Lower lobe of right lung (tissue), 2 donors: ENCODE results near the gene MRGPRD. TPM values are rescaled to one million over a fixed set of nuclear protein-coding genes. Genes with fewer than 3 reads are reported as not detected.

Source experiments
- ATAC-seq, 2 donors: fragments of 200-7000 bp; cut with Tn5 transposase; one replicate each; pipeline ENCODE4 v1.9.1; 2020 to 2022; ENCODE audit warnings: mild to moderate bottlenecking in 2 of 2, moderate library complexity in 2 of 2
- DNase-seq: peaks from one replicate; pipeline ENCODE4 v3.0.0-alpha.2; 2020
- H3K27ac ChIP-seq: fragments of 200-600 bp; one replicate; pipeline ENCODE4 v1.8.0; 2022
- H3K27me3 ChIP-seq: fragments of 200-600 bp; one replicate; pipeline ENCODE4 v1.8.0; 2022; ENCODE audit warnings: low read depth
- H3K36me3 ChIP-seq: fragments of 200-600 bp; one replicate; pipeline ENCODE4 v1.8.0; 2022; ENCODE audit warnings: mild to moderate bottlenecking
- H3K4me1 ChIP-seq: fragments of 200-600 bp; one replicate; pipeline ENCODE4 v1.8.0; 2022
- H3K4me3 ChIP-seq: fragments of 200-600 bp; one replicate; pipeline ENCODE4 v1.8.0; 2022; ENCODE audit warnings: mild to moderate bottlenecking
- H3K9me3 ChIP-seq: fragments of 200-600 bp; one replicate; pipeline ENCODE4 v1.8.0; 2022
- CTCF ChIP-seq: fragments of 200-600 bp; IDR thresholded peaks from one replicate; pipeline ENCODE4 v1.8.0; 2022; ENCODE audit warnings: antibody characterized with exemption, mild to moderate bottlenecking
- intact Hi-C: fragments of 100-400 bp; cut with DNase I; formaldehyde crosslinking; loops from one replicate; pipeline ENCODE4 v1.11.0; 2022
- total RNA-seq: library from RNA; stranded (reverse); fragmentation: NEBNext Ultra II Directional; extraction: Animal tissue kit (Norgen Biotek cat#: 25700); gene quantifications from one replicate; pipeline ENCODE4 v1.2.1, GENCODE V29; 2021
- donor health status: DM: no; HTN: yes; CAD: no; lungs with severe emphysema.

Gene MRGPRD
- total RNA-seq, 1 donor from 2014 or later = not detected

GRCh38 chr11:68988491-68988890 is 7.7 kb upstream of the MRGPRD start:
- H3K27me3 ChIP-seq = peaks cover 20% of the 10 kb centered on the region
- no peak overlapping the region for H3K27ac ChIP-seq
- peaks cover 10% of the 10 kb centered on the region for H3K9me3 ChIP-seq
- DNase-seq (no peak), ATAC-seq (no peak)
- H3K4me3 ChIP-seq = no peak overlapping the region
- intact Hi-C loops = no loop called here
- no peaks in the 10 kb centered on the region for H3K36me3 ChIP-seq
- TF ChIP-seq CTCF = no peak
- H3K4me1 ChIP-seq = no peaks in the 10 kb centered on the region

- ATAC-seq (no peak), DNase-seq (no peak)
- Histone ChIP-seq H3K27ac (no peak overlapping the region), H3K27me3 (peaks cover 12% of the 10 kb centered on the region), H3K4me1 (no peaks in the 10 kb centered on the region), H3K9me3 (peaks cover 12% of the 10 kb centered on the region), H3K4me3 (no peak overlapping the region), H3K36me3 (no peaks in the 10 kb centered on the region)
- TF ChIP-seq CTCF = no peak
- intact Hi-C loops = no loop called here
Measured at GRCh38 chr11:68987211-68987610, 6.4 kb upstream of the MRGPRD start.

GRCh38 chr11:68983801-68984200 is 3.0 kb upstream of the MRGPRD start:
- intact Hi-C loops = no loop called here
- Histone ChIP-seq H3K27me3 (no peaks in the 10 kb centered on the region), H3K4me1 (no peaks in the 10 kb centered on the region), H3K4me3 (no peak overlapping the region), H3K36me3 (no peaks in the 10 kb centered on the region), H3K9me3 (peaks cover 14% of the 10 kb centered on the region), H3K27ac (no peak overlapping the region)
- ATAC-seq = no peak
- TF ChIP-seq CTCF = no peak
- DNase-seq = no peak

- no peak overlapping the region for H3K4me3 ChIP-seq
- ATAC-seq = no peak
- no peak for TF ChIP-seq CTCF
- DNase-seq = no peak
- H3K4me1 ChIP-seq = no peaks in the 10 kb centered on the region
- intact Hi-C loops = no loop called here
- H3K36me3 ChIP-seq = no peaks in the 10 kb centered on the region
- no peaks in the 10 kb centered on the region for H3K27me3 ChIP-seq
- no peak overlapping the region for H3K27ac ChIP-seq
- H3K9me3 ChIP-seq = peaks cover 11% of the 10 kb centered on the region
Measured at GRCh38 chr11:68982134-68982533, 1.3 kb upstream of the MRGPRD start.

GRCh38 chr11:68979931-68980775 is 633 bp downstream of the MRGPRD start:
- H3K27me3 ChIP-seq = no peaks in the 10 kb centered on the region
- intact Hi-C loops = no loop called here
- H3K9me3 ChIP-seq = peaks cover 5% of the 10 kb centered on the region
- H3K36me3 ChIP-seq = no peaks in the 10 kb centered on the region
- ATAC-seq = peak in 1 of 2 donors; percentile 51
- no peak for TF ChIP-seq CTCF
- no peaks in the 10 kb centered on the region for H3K4me1 ChIP-seq
- no peak overlapping the region for H3K27ac ChIP-seq
- H3K4me3 ChIP-seq = no peak overlapping the region
- DNase-seq = peak; percentile 38
